Stimulated activated CD4-positive, alpha-beta T cell treated with anti-CD3 and anti-CD28 coated beads, Interleukin-15, amount 100 ng/mL, for 1 hour (primary cell): ENCODE results near the gene PTOV1.

ENCODE experiments used
- DNase-seq, 2 donors: peaks; one replicate each; pipeline ENCODE4 v3.0.0-alpha.2; 2020; ENCODE audit warnings: low read depth in 1 of 2, low spot score in 1 of 2

Gene PTOV1

GRCh38 chr19:49843265-49843664, 7.7 kb upstream of the PTOV1 start:
- no peak for DNase-seq

DNA sequence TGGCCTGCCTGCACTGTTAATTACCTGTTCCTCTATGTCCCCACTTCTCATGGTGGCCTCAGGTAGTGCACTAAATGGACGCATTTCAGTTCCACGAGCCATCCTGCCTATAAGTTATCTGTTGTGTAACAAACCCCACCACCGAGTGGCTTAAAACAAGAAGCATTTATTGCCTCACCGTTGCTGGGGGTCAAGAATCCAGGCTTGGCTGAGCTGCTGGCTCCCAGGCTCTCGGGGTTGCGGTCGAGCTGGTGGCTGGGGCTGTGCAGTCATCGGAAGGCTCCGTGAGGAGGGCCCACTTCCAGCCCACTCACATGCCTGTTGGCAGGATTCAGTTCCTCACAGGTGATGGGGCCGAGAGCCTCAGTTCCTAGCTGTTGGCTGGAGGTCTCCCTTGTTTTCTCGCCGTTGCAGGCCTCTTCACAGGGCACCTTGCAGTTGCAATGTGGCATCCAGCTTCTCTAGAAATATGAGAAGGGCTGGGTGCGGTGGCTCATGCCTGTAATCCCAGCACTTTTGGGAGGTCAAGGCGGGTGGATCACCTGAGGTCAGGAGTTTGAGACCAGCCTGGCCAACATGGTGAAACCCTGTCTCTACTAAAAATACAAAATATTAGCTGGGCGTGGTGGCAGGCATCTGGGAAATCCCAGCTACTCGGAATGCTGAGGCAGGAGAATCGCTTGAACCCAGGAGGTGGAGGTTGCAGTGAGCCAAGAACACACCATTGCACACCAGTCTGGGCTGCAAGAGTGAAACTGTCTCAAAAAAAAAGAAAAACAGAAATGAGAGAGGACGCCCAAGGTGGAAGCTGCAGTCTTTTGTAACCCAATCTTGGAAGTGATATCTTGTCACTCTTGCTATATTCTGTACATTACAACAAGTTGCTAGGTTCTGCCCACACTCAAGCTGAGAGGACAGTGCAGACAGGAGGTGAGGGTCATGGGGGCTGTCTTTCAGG, 6.5 kb upstream of the PTOV1 start:
- DNase-seq: no peak

GRCh38 chr19:49845414-49845813, 5.5 kb upstream of the PTOV1 start:
- DNase-seq: no peak

DNA sequence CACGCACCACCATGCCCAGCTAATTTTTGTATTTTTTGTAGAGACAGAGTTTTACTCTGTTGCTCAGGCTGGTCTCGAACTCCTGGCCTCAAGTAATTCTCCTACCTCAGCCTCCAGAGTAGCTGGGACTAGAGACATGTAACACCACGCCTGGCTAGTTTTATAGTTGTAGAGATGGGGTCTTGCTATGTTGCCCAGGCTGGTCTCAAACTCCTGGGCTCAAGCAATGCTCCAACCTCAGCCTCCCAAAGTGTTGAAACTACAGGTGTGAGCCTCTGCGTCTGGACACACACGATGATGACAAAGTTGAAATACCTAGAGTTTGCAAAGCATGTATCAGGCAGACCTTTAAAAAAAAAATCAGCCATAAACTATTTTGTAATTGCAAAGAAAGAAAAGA, 4.6 kb upstream of the PTOV1 start:
- DNase-seq: no peak

DNA sequence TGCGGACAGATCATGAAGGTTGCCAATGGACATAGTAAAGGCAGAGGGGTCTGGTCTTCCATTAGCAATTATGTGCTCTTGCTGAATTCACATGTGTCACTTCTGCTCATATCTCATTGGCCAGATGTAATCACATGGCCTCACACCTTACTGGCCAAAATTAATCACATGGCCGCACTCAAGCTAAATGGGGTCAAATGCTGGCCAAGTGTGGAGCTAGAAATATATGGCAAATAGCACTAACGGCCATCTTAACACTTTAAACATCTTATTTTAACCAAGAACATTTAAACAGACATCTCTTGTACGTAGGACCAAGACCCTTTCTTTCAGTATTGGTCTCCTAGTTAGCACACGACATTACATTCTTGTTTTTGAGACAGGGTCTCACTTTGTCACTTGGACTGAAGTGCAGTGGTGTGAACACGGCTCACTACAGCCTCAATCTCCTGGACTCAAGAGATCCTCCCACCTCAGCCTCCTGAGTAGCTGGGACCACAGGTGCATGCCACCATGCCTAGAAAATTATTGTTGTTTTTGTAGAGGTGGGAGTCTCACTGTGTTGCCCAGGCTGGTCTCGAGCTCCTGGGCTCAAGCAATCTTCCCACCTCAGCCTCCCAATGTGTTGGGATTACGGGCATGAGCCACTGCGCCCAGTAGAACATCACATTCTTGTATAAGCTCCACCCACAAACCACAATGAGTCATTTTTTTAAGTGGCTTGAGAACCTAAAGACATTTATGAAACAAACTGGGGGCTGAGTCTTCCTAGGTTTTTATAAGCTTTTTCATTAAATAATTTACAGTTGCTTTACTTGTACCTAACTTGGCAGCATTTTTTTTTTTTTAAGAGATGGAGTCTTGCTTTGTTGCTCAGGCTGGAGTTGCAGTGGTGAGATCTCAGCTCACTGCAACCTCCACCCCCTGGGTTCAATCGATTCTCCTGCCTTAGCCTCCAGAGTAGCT, 2.9 kb upstream of the PTOV1 start:
- no peak for DNase-seq

- no peak for DNase-seq
These were observed 2.0 kb upstream of the PTOV1 start for GRCh38 chr19:49848938-49849337.

DNA sequence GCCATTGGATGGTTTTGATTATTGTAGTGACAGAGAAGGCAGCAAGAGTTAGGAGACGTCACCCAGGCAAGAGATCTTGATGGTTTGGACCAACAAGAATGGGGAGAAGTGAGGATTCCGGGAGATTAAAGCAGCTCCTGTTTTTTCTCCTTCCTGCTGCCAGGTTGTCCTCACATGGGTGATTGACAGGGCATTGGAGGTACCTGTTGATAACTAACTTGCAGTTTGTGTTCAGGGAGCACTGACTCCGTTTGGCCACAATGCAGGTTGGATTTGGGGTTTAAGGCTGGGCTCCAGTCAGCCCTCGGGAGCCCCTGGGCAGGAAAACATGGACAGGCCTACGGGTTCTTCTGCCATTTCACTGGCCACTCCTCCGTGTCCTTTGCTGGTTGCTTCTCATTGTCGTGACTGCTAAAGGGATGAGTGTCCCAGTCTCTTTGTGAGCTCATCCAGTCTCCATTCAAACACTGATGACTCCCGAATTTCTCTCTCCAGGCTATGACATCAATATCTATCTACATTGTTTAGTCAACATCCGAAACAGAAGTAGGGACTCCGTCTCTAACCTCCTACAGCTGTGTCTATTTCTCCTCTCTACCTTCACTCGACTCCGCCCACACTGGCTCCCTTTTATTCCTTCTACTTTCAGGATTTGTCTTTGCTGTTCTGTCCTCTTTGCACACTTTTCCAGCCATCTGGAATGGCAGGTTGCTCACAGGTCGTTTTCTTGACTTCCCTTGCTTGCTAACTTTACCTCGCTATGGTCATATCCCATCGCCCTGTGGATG, 1.3 kb upstream of the PTOV1 start:
- DNase-seq: no peak

GRCh38 chr19:49850221-49850486, 805 bp upstream of the PTOV1 start:
- no peak for DNase-seq

DNA sequence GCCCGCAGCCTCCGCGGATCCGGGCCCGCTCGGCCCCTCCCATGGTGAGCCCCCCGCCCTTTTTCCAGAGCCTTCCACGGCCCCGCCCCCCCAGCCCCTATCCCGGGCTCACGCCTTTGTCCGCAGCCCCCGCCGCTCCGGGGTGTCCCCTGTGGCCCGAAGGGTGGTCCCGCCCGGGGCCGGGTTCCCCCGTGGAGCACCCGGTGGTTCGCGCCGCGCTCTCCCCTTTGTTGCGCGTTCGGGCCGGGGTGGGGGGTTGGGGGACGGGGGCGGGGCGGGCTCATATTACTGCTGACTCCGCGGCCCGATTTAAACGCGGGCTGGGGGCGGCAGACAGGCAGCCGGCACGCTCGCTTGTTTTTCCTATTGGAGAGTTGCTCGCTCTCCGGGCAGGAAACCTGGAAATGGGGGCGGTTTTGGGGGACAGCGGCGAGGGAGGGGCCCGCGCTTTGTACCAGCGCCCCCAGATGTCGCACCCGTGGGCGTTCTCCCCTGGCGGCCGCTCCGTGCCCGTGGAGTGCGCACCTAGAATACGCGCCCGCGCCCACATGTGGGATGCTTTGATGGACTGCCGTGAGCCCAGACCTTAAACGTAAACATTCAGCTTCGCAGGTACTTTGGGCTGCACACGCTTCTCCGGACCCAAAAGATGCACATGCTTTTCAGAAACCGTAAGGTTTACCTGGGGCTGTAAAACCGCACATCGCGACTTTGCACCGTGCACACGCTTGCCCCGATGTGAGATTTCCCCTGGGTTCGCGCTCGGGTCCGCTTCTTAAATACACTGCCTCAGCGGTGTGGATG, 699 bp downstream of the PTOV1 start:
- peak in 1 of 2 donors; percentile 20 for DNase-seq

- DNase-seq: no peak
These were observed 1.7 kb downstream of the PTOV1 start for GRCh38 chr19:49852631-49853126.

- DNase-seq: no peak
These were observed 3.0 kb downstream of the PTOV1 start for GRCh38 chr19:49853852-49854377.

- no peak for DNase-seq
These were observed 3.7 kb downstream of the PTOV1 start for GRCh38 chr19:49854378-49855263.

DNA sequence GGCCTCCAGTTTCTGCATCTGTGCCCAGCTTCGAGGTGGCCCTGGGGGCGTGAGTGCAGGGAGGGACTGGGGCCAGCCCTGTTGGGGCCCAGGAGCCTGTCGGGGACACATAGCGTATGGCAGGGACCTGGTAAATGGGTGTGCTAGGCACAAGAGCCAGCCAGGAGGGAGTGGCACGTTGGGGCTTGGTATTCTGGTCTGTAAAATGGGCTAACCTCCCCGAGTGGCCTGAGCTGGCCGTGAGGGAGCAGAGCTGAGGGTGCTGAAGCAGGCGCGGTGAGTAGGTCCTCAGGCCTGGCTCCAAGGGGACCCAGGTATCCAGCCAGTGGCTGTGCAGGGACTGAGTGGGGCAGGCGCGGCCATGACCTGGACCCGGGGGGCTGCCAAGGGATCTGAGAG, 4.3 kb downstream of the PTOV1 start:
- DNase-seq: no peak

GRCh38 chr19:49855676-49856573, 5.0 kb downstream of the PTOV1 start:
- DNase-seq: no peak

DNA sequence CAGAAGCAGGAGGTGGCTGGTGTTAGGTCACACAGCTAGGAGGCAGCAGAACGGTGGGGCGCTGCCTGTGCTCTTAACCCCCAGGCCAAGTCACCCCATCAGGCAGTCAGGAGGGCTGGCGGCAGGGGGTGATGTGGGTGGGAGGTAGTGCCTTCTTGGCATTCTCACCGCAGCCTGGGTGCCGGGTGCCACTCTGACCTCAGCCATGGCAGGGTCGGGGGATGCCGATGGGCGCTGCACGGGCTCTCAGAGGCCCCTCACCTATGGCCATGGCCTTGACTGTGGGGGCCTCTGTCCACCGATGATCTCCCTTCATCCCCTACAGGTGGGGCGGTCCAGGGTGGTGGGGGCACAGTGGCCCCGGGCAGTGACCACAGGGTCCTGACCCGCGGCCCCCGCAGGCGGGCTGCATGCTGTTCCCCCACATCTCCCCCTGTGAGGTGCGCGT, 5.6 kb downstream of the PTOV1 start:
- no peak for DNase-seq

DNA sequence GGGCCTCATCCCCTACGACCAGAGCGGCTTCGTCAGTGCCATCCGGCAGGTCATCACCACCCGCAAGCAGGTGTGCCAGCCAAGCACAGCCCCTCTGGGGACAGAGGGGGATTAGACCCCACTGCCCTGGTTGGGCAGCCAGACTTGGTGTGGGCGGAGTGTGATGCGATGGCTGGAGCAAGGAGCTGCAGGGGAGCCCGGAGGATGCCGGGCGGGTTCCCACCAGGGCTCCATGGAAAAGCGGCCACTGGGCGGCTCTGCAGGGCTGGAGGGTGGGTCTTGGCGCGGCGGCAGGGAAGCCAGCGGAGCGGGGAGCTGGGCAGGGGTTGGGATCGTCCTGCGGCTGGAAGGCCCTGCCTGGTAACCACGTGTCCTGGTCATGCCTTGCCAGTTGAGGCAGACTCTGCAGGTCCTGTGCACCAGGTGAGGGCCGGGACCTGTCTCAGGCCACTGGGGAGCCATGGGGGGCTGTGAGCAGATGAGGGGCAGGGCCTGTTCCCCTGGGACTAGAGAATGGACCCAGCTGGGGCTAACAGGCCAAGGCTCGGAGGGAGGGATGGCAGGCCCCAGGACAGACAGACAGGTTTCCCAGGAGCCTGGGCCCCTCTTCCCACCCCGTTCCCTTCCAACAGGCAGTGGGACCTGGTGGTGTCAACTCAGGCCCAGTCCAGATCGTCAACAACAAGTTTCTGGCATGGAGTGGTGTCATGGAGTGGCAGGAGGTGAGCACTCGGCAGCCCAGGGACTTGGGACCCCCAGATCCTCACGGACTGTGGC, 6.3 kb downstream of the PTOV1 start:
- no peak for DNase-seq

DNA sequence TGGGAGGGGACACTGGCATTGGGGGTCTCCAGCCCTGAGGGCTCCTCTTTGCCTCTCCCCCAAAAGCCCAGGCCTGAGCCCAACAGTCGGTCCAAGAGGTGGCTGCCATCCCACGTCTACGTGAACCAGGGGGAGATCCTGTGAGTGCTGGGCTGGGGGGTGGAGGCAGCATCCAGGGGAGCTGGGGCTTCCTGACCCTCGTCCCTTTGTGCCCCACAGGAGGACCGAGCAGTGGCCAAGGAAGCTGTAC, 6.8 kb downstream of the PTOV1 start:
- DNase-seq: no peak
